GM19193 (cell line): ENCODE measurements around the gene CTIF.

Experiments used
- POLR2A ChIP-seq: IDR thresholded peaks from 4 replicates; pipeline ENCODE4 v1.6.1; 2011; ENCODE audit not compliant: insufficient read depth, insufficient read length; ENCODE audit errors: extremely low read depth

Gene CTIF

DNA sequence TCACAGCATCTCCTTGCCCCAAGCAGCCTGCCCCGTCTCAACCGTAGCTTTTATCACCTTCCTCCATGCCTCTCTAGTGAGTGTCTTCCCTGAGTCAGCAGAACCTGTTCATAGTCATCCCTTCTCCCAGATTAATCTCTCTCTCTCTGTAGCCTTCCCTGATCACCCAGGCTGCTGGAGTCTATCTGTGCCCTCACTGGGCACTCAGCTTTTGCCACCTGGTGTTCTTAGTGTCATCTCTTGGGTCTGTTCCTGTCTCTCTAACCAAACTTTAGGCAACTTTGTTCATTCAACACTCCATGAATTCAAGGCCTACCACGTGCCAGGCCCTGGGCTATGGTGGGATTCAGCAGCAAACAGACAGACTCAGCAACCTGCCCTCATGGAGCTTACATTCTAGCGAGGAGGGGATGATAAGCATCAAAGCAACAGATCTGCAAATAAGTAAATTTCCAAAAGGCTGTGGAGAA lies 252.8 kb downstream of the CTIF start:
- TF ChIP-seq POLR2A, result no peak

GRCh38 chr18:48792141-48792540 lies 253.3 kb downstream of the CTIF start:
- TF ChIP-seq POLR2A, result no peak

DNA sequence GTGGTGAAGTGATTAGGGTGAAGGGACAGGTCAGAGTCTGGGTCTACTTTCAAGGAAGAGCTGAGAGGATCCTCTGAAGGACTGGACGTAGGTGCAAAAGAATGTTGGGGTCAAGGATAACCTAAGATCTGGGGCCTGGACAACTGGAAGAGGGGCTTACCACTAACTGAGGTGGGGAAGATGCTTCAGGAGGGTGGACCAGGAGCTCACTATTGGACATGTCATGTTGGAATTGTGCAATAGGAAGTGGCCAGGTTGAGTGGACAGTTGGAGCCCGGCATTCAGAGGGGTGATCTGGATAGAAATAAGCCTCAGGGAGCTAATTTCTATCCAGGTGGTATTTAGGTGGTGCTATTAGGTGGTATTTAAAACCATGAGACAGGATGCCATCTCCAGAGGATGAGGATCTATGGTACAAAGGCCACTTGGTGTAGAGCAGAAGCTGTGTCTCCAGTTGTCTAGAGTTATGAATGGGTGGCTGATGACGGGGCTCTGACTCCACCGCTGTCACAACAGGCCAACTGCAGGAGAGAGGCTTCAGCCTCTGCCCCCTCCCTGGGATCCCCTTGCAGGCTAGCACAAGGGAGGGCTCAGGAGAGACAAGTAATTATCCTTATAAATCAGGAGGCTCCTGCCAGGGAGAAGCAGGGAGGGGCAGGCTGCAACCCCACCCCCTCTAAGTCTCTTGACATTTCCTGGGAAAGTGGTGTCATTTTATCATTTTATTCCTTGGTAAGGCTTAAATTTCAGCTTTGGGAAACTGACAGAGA lies 254.0 kb downstream of the CTIF start:
- no peak for TF ChIP-seq POLR2A

DNA sequence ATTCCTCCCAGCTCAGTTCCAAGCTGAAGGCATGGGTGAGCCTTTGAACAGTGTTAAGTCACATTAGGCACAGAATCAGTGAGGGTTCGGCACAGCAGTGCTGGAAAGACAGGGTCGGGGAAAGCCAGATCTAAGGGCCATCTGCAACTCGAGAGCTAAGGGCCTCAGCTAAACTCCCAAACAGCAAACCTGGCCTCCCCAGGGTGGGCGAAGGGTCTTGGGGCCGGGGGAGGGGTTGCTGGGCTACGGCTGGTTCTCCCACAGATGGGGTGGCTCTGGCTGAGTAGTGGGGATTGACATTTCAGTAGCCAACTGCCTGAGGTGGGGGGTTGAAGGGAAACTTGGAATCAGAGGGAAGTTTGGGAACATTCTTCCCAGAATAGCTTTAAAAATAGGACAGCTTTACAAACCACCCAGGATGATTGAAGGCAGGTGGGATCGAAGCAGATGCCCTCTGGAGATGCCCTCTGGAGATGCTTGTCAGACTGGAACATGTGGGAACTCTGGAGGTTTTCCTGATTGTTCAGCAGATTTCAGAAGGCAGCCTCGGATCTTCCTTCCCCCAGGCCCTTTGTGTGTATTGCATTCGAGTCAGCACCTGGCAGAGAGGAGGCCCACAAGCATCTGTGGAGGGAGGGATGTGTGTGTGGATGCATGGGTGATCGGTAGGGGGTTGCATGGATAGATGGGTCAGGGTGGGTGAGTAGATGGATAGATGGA lies 255.6 kb downstream of the CTIF start:
- TF ChIP-seq POLR2A, result no peak

- TF ChIP-seq POLR2A, result no peak
Measured at GRCh38 chr18:48795696-48796095, 256.9 kb downstream of the CTIF start.

GRCh38 chr18:48796491-48797205 lies 257.8 kb downstream of the CTIF start:
- TF ChIP-seq POLR2A, result no peak

DNA sequence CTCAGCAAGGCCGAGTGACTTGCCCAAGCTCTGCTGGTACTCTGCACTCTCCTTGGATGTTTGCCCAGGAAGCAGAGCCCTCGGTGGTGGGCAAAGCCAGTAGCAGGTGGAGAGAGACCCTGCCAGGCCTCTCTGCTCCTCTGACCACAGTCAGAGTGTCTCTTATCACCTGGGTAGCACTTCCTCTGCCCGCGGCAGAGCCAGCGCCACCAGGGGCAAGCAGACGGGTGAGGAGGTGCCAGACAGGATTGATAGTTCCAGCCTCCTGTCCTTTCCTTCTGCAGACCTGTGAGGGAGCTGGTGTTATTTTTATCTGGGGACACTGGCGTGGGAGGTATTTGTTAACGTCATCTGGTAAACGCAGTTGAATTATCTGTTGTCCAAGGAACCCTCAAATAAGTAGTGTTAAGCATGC lies 259.0 kb downstream of the CTIF start:
- TF ChIP-seq POLR2A, result no peak

DNA sequence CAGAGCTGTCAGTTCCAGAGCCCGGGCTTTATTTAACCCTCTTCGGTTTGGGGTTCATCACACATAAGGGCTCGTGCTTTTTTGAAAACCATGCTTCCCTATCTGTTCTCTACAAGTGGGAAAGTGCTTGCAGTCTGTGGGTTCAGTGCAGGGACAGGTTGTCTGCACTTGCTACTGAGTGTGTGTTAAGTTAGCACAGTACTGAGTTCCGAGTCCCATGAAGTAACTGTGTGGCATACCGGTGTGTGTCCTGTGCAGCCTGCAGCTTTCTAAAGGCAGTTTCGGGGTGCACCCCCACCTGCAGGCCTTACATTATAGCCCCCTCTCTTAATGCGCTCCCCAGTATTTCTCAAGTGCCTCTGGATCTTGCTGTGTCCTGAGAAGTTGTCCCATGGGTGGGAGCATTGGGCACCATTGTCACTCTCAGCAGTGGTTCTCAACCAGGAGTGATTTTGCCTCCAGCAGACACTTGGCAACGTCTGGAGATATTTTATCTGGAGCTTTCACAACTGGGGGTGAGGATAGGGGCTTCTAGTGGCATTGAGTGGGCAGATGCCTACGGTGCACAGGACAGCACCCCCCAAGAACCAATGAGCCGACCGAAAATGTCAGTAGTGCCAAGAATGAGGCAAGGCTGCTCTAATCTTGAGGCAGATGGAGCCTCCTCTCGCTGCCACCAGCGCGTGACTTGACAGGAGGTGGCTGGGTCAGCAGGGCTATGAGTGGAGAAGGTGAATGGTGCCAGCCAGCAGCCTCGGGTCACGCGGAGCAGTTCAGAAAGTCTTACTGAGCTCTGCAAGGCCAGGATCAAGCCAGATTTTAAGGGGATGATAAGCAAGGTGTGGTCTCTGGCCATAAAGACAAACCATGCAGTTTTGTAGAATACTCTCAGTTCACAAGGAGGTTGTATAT lies 259.8 kb downstream of the CTIF start:
- no peak for TF ChIP-seq POLR2A

DNA sequence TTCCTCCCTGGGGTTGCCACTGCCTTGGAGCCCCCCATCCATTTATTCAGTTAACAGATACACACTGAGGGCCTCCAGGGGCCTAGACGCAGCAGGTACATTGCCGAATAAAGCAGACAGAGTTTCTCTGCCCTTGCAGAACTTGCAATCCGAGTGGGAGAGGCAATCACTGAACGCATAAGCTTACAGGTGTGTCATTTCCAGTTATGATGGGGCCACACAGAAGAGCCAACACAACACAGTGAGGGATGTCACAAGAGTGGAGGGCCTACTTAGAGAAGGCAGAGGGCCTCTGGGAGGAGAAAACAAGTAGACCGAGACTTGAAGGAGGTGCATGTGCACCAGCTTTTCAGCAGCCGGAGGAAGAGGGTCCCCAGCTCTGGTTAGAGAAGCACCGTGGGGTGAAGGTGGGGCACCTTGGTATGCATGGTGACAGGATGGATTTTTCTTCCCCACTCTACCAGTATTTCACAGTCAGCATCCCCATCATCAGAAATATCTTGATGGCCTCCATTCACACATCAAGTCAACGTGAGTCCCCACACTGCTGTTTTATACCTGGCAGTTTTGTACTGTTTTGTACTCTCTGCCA lies 261.0 kb downstream of the CTIF start:
- TF ChIP-seq POLR2A, result no peak

DNA sequence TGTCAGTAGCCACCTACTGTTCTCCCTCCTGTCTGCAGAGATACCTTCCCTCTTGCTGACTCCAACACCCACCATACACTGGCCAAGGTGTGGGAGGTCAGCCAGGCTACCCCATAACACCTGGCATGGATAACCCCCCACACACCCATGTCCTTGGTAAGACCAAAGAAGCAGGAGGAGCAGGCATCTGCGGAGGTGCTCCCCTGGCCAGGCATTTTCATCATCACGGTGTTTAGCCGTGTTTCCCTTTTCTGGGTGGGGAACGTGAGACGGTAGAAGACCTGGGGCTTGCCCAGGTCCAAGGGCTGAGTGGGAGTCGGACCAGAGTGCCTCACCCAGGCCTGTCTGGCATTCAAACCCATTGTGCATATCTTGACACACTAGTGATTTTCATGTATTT lies 261.6 kb downstream of the CTIF start:
- TF ChIP-seq POLR2A, result no peak

- TF ChIP-seq POLR2A, result peak; percentile 58
Measured at GRCh38 chr18:48800876-48801727, 262.3 kb downstream of the CTIF start.

GRCh38 chr18:48801728-48802542 lies 263.1 kb downstream of the CTIF start:
- TF ChIP-seq POLR2A, result no peak

DNA sequence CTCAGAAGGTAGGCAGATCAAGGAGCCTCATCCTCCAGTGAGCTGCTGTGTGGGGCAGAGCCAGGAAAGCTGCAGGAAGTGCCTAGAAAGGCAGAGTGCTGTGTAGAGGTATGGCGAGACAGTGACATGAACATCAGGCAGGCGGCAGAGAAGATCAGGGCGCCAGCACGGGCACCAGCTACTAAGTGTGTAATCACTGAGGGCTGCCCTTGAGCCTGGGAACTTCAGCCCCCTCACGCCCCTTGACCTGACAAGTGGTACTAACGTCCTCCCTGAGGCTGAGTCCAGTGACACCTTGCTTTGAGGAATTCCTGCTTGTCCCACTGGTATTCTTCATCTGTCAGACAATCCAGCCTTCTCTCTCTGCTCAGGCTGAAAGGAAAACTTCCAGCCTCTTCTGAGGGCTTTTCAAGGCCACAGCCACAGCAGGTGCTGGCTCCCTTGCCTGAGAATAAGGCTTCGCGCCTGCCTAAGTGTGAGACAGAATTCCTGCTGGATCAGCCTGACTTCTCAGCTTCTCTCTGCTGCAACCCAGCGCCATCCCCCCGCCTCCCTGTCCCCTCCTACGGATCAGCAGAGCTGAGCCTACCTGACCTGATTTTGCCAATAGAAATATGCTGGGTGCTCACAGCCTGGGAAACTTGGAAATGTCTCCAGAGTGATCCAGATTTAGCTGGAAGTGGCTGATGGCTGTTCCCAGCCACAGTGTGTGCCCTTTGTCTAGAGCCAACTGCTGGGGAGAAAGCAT lies 263.9 kb downstream of the CTIF start:
- no peak for TF ChIP-seq POLR2A
